HEK293T (cell line): ENCODE measurements around the gene POLR3F.

Source experiments
- NFRKB ChIP-seq: fragments of 450-650 bp; IDR thresholded peaks from 2 replicates; pipeline ENCODE4 v1.6.1; 2016; ENCODE audit warnings: mild to moderate bottlenecking, moderate library complexity
- SP1 ChIP-seq: fragments of 450-650 bp; IDR thresholded peaks from 2 replicates; pipeline ENCODE4 v1.6.1; 2017

DNA sequence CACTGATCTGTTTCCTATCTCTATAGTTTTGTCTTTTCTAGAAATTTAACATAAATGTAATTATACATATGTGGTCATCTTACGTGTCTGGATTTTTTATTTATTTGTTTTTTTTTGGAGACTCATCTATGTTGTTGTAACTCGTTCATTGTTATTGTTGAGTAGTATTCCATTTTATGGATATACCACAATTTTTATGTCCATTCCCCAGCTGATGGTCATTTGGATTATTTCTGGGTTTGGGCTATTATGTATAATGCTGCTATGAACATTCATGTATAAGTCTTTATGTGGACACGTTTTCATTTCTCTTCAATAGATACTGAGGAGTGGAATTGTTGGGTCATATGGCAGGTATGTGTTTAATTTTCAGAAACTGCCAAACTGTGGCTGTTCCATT is 10.6 kb upstream of the POLR3F start:
- no peak for TF ChIP-seq NFRKB
- TF ChIP-seq SP1 = no peak
